GM12878 (cell line): Measurements from ENCODE around the gene FUT7. TPM values are rescaled to one million over a fixed set of nuclear protein-coding genes. Genes with fewer than 3 reads are reported as not detected.

Experiments
- ATAC-seq: fragments of 200-7000 bp; cut with Tn5 transposase; 3 replicates; pipeline ENCODE4 v1.9.1; 2020; ENCODE audit warnings: mild to moderate bottlenecking, moderate library complexity
- BruUV-seq: library from RNA; stranded (reverse); fragments of 400-500 nt; replicated peaks from 2 replicates; lab custom pipeline; 2021; lab: Mats Ljungman, UMichigan
- CTCF ChIA-PET: fragments of 300-600 bp; sonication (Branson Sonifier 250); formaldehyde crosslinking; extraction: SDS; loops from one replicate; lab custom pipeline; 2021; ENCODE audit warnings: inconsistent platforms; lab: Yijun Ruan, JAX
- POLR2A ChIA-PET: fragments of 350-600 bp; formaldehyde crosslinking; extraction: SDS; loops from one replicate; lab custom pipeline; 2021; ENCODE audit warnings: inconsistent platforms; lab: Charles Lee
- RAD21 ChIA-PET: fragments of 300-600 bp; sonication (Branson Sonifier 250); formaldehyde crosslinking; loops from one replicate; lab custom pipeline; 2023; ENCODE audit warnings: antibody characterized with exemption; ENCODE audit not compliant: unreplicated experiment; lab: Charles Lee
- SMC1A ChIA-PET: fragments of 300-600 bp; sonication (Branson Sonifier 250); formaldehyde crosslinking; loops from one replicate; lab custom pipeline; 2023; ENCODE audit not compliant: unreplicated experiment, uncharacterized antibody; lab: Charles Lee
- DNase-seq: peaks from one replicate; pipeline ENCODE4 v3.0.0-alpha.2; 2011; ENCODE audit warnings: low read depth, low spot score
- FAIRE-seq: peaks from 3 replicates; lab custom pipeline; 2011; peaks lifted over from hg19 to GRCh38; lab: Jason Lieb, UNC
- H2AFZ ChIP-seq: 2 replicates; pipeline ENCODE4 v1.6.0; 2011; ENCODE audit warnings: low read depth, low read length, control low read depth; ENCODE audit not compliant: control insufficient read depth
- H3K27ac ChIP-seq: 2 replicates; pipeline ENCODE4 v1.5.1; 2011; ENCODE audit warnings: control low read depth; ENCODE audit not compliant: control insufficient read depth, insufficient read depth
- H3K27me3 ChIP-seq, 2 experiments: replicated peaks in 1 of 2; 2 replicates each; pipeline versions ENCODE4 v1.6.0 to v1.6.1; 2011; ENCODE audit warnings: low read length in 1 of 2; ENCODE audit not compliant: control insufficient read depth in 2 of 2, insufficient read depth in 2 of 2
- H3K36me3 ChIP-seq, 2 experiments: 2 replicates each; pipeline ENCODE4 v1.5.1; 2011; ENCODE audit warnings: low read length in 1 of 2; ENCODE audit not compliant: control insufficient read depth in 2 of 2, insufficient read depth in 2 of 2
- H3K4me1 ChIP-seq: 2 replicates; pipeline ENCODE4 v1.6.1; 2011; ENCODE audit warnings: mild to moderate bottlenecking, low read length, moderate library complexity, mixed read lengths; ENCODE audit not compliant: control insufficient read depth, insufficient read depth
- H3K4me2 ChIP-seq: 2 replicates; pipeline ENCODE4 v1.6.0; 2011; ENCODE audit warnings: control low read depth; ENCODE audit not compliant: control insufficient read depth, insufficient read depth
- H3K4me3 ChIP-seq: fragments of 200-600 bp; sonication (generic); 2 replicates; pipeline ENCODE4 v1.5.1; 2016
- H3K79me2 ChIP-seq: 2 replicates; pipeline ENCODE4 v1.6.0; 2011; ENCODE audit warnings: low read length; ENCODE audit not compliant: control insufficient read depth, insufficient read depth
- H3K9ac ChIP-seq: 2 replicates; pipeline ENCODE4 v1.8.0; 2011; ENCODE audit warnings: low read length, control low read depth, mixed read lengths; ENCODE audit not compliant: control insufficient read depth, insufficient read depth
- H3K9me3 ChIP-seq: replicated peaks from 3 replicates; pipeline ENCODE4 v1.5.1; 2011; ENCODE audit warnings: mild to moderate bottlenecking, low read length; ENCODE audit not compliant: control insufficient read depth, insufficient read depth
- H4K20me1 ChIP-seq: 2 replicates; pipeline ENCODE4 v1.6.0; 2011; ENCODE audit not compliant: control insufficient read depth, insufficient read depth
- ATF7 ChIP-seq: fragments of 450-650 bp; IDR thresholded peaks from 2 replicates; pipeline ENCODE4 v1.6.1; 2016; ENCODE audit warnings: low read depth, mild to moderate bottlenecking
- BCLAF1 ChIP-seq: fragments of 450-650 bp; IDR thresholded peaks from 2 replicates; pipeline ENCODE4 v1.6.1; 2017; ENCODE audit warnings: antibody characterized with exemption, mild to moderate bottlenecking, moderate library complexity
- ETV6 ChIP-seq, 2 experiments: fragments of 450-650 bp in 1 of 2; IDR thresholded peaks in 1 of 2; conservative IDR thresholded peaks in 1 of 2; 2 replicates each; pipeline ENCODE4 v1.6.1; 2014; ENCODE audit warnings: antibody characterized with exemption in 1 of 2, borderline replicate concordance in 1 of 2, low read depth in 1 of 2, mild to moderate bottlenecking in 1 of 2, moderate library complexity in 1 of 2
- EZH2 ChIP-seq: IDR thresholded peaks from 2 replicates; pipeline ENCODE4 v1.6.1; 2012; ENCODE audit warnings: low read depth, mild to moderate bottlenecking, control low read depth, inconsistent platforms, low read length, borderline replicate concordance; ENCODE audit not compliant: control insufficient read depth
- HDAC6 ChIP-seq: fragments of 200-600 bp; sonication (generic); IDR thresholded peaks from one replicate; pipeline ENCODE4 v1.8.0; 2017; ENCODE audit warnings: antibody characterized with exemption; ENCODE audit not compliant: unreplicated experiment
- IKZF1 ChIP-seq: fragments of 450-650 bp; conservative IDR thresholded peaks from 2 replicates; pipeline ENCODE4 v1.6.1; 2017; ENCODE audit warnings: antibody characterized with exemption, mild to moderate bottlenecking
- IKZF2 ChIP-seq, 2 experiments: fragments of 450-650 bp; IDR thresholded peaks; 2 replicates each; pipeline ENCODE4 v1.6.1; 2017; ENCODE audit warnings: mild to moderate bottlenecking in 2 of 2, moderate library complexity in 2 of 2
- NRF1 ChIP-seq: conservative IDR thresholded peaks from 2 replicates; pipeline ENCODE4 v1.6.1; 2011; ENCODE audit warnings: mild to moderate bottlenecking, low read depth, low read length, improper control_type of control experiment
- PAX5 ChIP-seq: IDR thresholded peaks from 2 replicates; pipeline ENCODE4 v1.6.1; 2011; ENCODE audit warnings: low read depth, low read length, borderline replicate concordance
- POLR2AphosphoS2 ChIP-seq: IDR thresholded peaks from 2 replicates; pipeline ENCODE4 v1.6.1; 2011; ENCODE audit warnings: low read depth, mild to moderate bottlenecking, low read length, improper control_type of control experiment, moderate library complexity
- RAD21 ChIP-seq: IDR thresholded peaks from 2 replicates; pipeline ENCODE4 v1.6.1; 2011; ENCODE audit warnings: mild to moderate bottlenecking, low read depth, low read length, moderate library complexity; ENCODE audit not compliant: insufficient read depth
- SMC3 ChIP-seq: IDR thresholded peaks from 2 replicates; pipeline ENCODE4 v1.6.1; 2011; ENCODE audit warnings: low read length, improper control_type of control experiment, borderline replicate concordance
- SP1 ChIP-seq: IDR thresholded peaks from one replicate; pipeline ENCODE4 v1.6.1; 2011; ENCODE audit warnings: low read depth, low read length
- ZBED1 ChIP-seq: IDR thresholded peaks from 2 replicates; pipeline ENCODE4 v1.6.1; 2016; ENCODE audit warnings: borderline replicate concordance
- WGBS: methylation state at CpG from one replicate; pipeline ENCODE4 v1.1.6; 2016; ENCODE audit warnings: low lambda C conversion rate; ENCODE audit not compliant: insufficient replicate concordance, insufficient coverage; ENCODE audit errors: missing lambda C conversion rate; 5-methylcytosine and 5-hydroxymethylcytosine counted together
- in situ Hi-C: fragments of 300-500 bp; cut with MboI; formaldehyde crosslinking; loops from 9 replicates; pipeline ENCODE4 v1.14.3; 2018; ENCODE audit warnings: mixed read lengths
- intact Hi-C: fragments of 100-400 bp; cut with micrococcal nuclease; formaldehyde crosslinking; loops from one replicate; pipeline ENCODE4 v1.14.2; 2022; ENCODE audit not compliant: unreplicated experiment
- polyA plus RNA-seq, 11 experiments: library from polyadenylated mRNA; depleted of rRNA in 4 of 11; unstranded in 6 of 11; stranded (reverse) in 5 of 11; fragments of >200 nt; fragmentation: Nextera tagmentation in 4 of 11; fragmentation: Illumina TruSeq in 1 of 11; extraction: Ambion mirVana in 4 of 11; extraction: Trizol in 1 of 11; gene quantifications; 1 replicate in 1 of 11; 2 replicates in 10 of 11; pipeline versions ENCODE4 v1.2.1 to v1.2.3, GENCODE V29; 2011 to 2016; ENCODE audit warnings: inconsistent platforms in 2 of 11, missing spikeins in 2 of 11, low read depth in 1 of 11
- total RNA-seq, 4 experiments: library from RNA; depleted of rRNA in 3 of 4; stranded (reverse); fragments of >200 nt in 3 of 4; fragmentation: Illumina TruSeq in 1 of 4; extraction: Trizol in 1 of 4; gene quantifications; 2 replicates each; pipeline versions ENCODE4 v1.2.1 to v1.2.3, GENCODE V29; 2013 to 2021
- TF ChIP-seq, protein P1 (sequence below): IDR thresholded peaks from 2 replicates; pipeline ENCODE4 v1.6.1; 2012; ENCODE audit warnings: low read depth, low read length, improper control_type of control experiment

Gene FUT7
- total and polyA plus RNA-seq, 10 of the 15 experiments (the other 5 are each of a cell fraction or from before 2014, with no cell fraction given) = 0.04 to 0.62 (median 0.20) TPM; not detected in 2

DNA sequence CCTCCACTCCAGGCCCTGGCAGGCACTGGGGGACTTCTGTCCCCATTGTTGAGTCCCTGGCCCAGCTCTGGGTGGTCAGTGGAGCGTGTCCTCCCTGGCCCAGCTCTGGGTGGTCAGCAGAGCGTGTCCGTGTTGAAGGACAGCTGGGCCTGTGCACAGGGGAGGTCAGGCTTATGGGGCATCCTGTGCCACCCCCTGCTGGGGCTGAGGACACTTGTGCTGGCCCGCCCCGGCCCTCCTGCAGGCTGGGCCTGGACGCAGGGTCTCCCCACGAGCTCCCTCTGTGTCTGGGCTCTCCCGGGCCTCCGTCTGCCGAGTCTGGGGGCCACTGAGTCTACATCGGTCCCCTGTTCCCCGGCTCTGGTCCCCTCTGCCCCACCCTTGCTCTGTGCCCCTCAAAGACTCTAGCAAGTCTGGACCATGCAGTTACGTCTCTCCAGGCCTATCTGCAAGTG, 24.0 kb downstream of the FUT7 start:
- Histone ChIP-seq H3K9ac (no peak overlapping the region), H3K27ac (no peak overlapping the region), H2AFZ (no peak overlapping the region), H3K4me2 (no peak overlapping the region), H4K20me1 (no peaks in the 10 kb centered on the region), H3K4me3 (no peak overlapping the region), H3K4me1 (no peaks in the 10 kb centered on the region), H3K36me3 (no peaks in the 10 kb centered on the region), H3K9me3 (peaks cover 2% of the 10 kb centered on the region; the same call in 2 of the 3 replicates), H3K27me3 (no peaks in the 10 kb centered on the region)
- CTCF ChIA-PET = no interaction called here
- no peak for ATAC-seq
- SMC1A ChIA-PET = no interaction called here
- in situ Hi-C loops (no loop called here), intact Hi-C loops (no loop called here)
- BruUV-seq = no TSS peak
- no peak for FAIRE-seq
- WGBS = 29% methylated on average over 13 of the region's 13 CpGs
- DNase-seq = no peak
- RAD21 ChIA-PET = no interaction called here
- POLR2A ChIA-PET = no interaction called here
- no peak for TF ChIP-seq SP1
- no peak for TF ChIP-seq SMC3
- TF ChIP-seq IKZF2 (IDR thresholded peaks at IDR 0.05) = no peak
- peak; percentile 64; the same call in 1 of the 2 replicates for TF ChIP-seq PAX5
- TF ChIP-seq, all 136 proteins: peak for 1
- no peaks in the 10 kb centered on the region for H3K79me2 ChIP-seq

DNA sequence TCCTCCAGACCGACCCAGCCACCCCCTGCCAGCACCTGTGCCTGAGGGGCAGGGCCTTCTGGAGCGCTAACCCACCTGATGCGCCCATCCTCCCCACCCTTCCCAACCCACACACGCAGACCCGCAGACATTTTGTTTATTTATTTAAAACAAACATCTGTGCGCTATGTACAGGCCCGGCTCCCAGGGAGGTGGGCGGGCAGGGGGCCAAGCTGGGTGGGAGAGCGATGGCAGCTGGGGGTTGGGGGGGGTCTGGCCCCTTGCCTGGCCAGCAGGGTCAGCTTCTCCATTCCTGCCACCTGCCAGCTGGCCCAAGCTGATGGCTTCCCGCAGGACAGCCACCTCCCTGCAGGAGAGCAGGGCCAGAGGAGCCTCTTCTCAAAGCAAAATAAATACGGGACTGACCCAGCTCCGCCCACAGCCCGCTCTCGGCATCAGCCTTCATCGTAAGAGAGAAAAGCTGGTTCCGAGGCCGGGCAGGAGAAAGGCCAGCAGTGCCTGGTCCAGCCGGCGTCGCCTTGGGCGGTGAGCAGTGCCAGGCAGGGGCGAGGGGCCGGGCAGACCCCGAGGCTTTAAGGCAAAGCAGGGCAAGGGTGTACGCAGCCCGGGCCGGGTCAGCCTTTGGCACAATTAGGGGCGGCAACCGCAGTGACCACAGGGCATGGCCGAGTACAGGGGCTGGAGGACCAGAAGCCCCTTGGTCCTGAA, 24.6 kb downstream of the FUT7 start:
- ChIA-PET RAD21 (no interaction called here), POLR2A (no interaction called here)
- BruUV-seq = no TSS peak
- TF ChIP-seq NRF1 (no peak), IKZF1 (no peak), POLR2AphosphoS2 (no peak), BCLAF1 (no peak), ATF7 (no peak), EZH2 (no peak), ETV6 (conservative IDR thresholded peaks at IDR 0.05 in 1 of 2, IDR thresholded peaks at IDR 0.05 in 1 of 2; ENCODE audit: borderline replicate concordance in 1 of 2, low read depth in 1 of 2) (no peak), RAD21 (no peak), ZBED1 (no peak), HDAC6 (no peak)
- TF ChIP-seq, protein P1, sequence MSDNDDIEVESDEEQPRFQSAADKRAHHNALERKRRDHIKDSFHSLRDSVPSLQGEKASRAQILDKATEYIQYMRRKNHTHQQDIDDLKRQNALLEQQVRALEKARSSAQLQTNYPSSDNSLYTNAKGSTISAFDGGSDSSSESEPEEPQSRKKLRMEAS = no peak

More for the DNA sequence above, 24.6 kb downstream of the FUT7 start:
- no peaks in the 10 kb centered on the region for H3K4me1 ChIP-seq
- no peaks in the 10 kb centered on the region for H4K20me1 ChIP-seq
- DNase-seq (no peak), FAIRE-seq (no peak), ATAC-seq (no peak)
- SMC1A ChIA-PET = no interaction called here
- no peak overlapping the region for H3K9ac ChIP-seq
- intact Hi-C loops = no loop called here
- WGBS = 37% methylated on average over 29 of the region's 30 CpGs
- H3K9me3 ChIP-seq = peaks cover 2% of the 10 kb centered on the region; the same call in 2 of the 3 replicates
- in situ Hi-C loops = no loop called here
- H3K4me3 ChIP-seq = no peak overlapping the region
- H3K27ac ChIP-seq = no peak overlapping the region
- no peaks in the 10 kb centered on the region for H3K79me2 ChIP-seq
- no peaks in the 10 kb centered on the region for H3K36me3 ChIP-seq
- H3K27me3 ChIP-seq = no peaks in the 10 kb centered on the region
- H3K4me2 ChIP-seq = no peak overlapping the region
- CTCF ChIA-PET = no interaction called here
- no peak overlapping the region for H2AFZ ChIP-seq
